Mucosa of descending colon (tissue), 3 donors: ENCODE measurements around the gene LARP1. TPM values are rescaled to one million over a fixed set of nuclear protein-coding genes. Genes with fewer than 3 reads are reported as not detected.

ENCODE experiments used
- ATAC-seq: fragments of 200-7000 bp; cut with Tn5 transposase; one replicate; pipeline ENCODE4 v1.9.1; 2020; ENCODE audit warnings: mild to moderate bottlenecking, moderate library complexity
- DNase-seq, 3 donors: peaks; one replicate each; pipeline ENCODE4 v3.0.0-alpha.2; 2020
- H3K36me3 ChIP-seq: fragments of 200-600 bp; one replicate; pipeline ENCODE4 v1.8.0; 2021; ENCODE audit warnings: low read depth, mild to moderate bottlenecking
- H3K4me1 ChIP-seq: fragments of 200-600 bp; one replicate; pipeline ENCODE4 v1.8.0; 2021; ENCODE audit warnings: low read depth, mild to moderate bottlenecking
- H3K4me3 ChIP-seq: fragments of 200-600 bp; one replicate; pipeline ENCODE4 v1.8.0; 2021; ENCODE audit warnings: mild to moderate bottlenecking
- H3K9me3 ChIP-seq: fragments of 200-600 bp; one replicate; pipeline ENCODE4 v1.8.0; 2021; ENCODE audit warnings: mild to moderate bottlenecking
- CTCF ChIP-seq: fragments of 200-600 bp; IDR thresholded peaks from one replicate; pipeline ENCODE4 v1.8.0; 2022; ENCODE audit warnings: antibody characterized with exemption, mild to moderate bottlenecking
- intact Hi-C, 2 donors: fragments of 100-400 bp; cut with DNase I in 1 of 2; cut with micrococcal nuclease in 1 of 2; formaldehyde crosslinking; loops; one replicate each; pipeline versions ENCODE4 v1.11.0 to v1.11.1; 2022; cut with DNase I, micrococcal nuclease
- total RNA-seq, 3 donors: library from RNA; stranded (reverse); fragmentation: NEBNext Ultra II Directional in 2 of 3; extraction: Animal tissue kit (Norgen Biotek cat#: 25700) in 2 of 3; gene quantifications; one replicate each; pipeline versions ENCODE4 v1.2.1 to v1.2.4, GENCODE V29; 2021 to 2023
- donor health status: DM: no; HTN: no; CAD: no; lungs with moderate emphysema.
- donor health status: DM: no; HTN: no; CAD: no.
- donor health status: DM: no; HTN: yes; CAD: no.

LARP1 gene
- total RNA-seq, 3 donors from 2014 or later, result 127 to 157 (median 140) TPM

DNA sequence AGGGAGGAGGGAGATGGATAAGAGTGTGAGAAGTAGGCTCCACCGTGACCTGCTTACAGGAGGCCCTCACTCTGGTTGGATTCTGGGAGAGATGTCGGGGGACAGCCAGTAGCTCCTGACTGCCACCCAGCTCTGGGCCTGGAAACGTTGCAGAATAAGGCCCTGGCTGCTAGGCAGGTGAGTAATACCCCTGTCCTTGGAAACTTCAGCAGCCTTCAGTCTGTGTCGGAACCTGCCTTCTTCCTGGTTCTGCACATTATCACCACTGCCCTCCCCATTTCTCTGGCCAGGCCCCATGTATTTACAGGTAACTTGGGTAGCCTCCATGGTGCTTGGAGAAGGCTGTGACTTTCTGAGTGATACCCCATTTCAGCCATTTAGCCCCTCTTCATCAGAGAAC is 68.4 kb downstream of the LARP1 start:
- TF ChIP-seq CTCF, result no peak
- intact Hi-C loops, result no loop called here
- no peaks in the 10 kb centered on the region for H3K9me3 ChIP-seq
- H3K4me1 ChIP-seq, result peaks cover under 1% of the 10 kb centered on the region
- H3K4me3 ChIP-seq, result no peak overlapping the region
- no peaks in the 10 kb centered on the region for H3K36me3 ChIP-seq
- no peak for DNase-seq
- ATAC-seq, result no peak

GRCh38 chr5:154824070-154824469 is 68.9 kb downstream of the LARP1 start:
- DNase-seq (no peak), ATAC-seq (no peak)
- peaks cover 5% of the 10 kb centered on the region for H3K4me1 ChIP-seq
- H3K4me3 ChIP-seq, result no peak overlapping the region
- no peak for TF ChIP-seq CTCF
- H3K9me3 ChIP-seq, result no peaks in the 10 kb centered on the region
- H3K36me3 ChIP-seq, result no peaks in the 10 kb centered on the region
- intact Hi-C loops, result no loop called here

DNA sequence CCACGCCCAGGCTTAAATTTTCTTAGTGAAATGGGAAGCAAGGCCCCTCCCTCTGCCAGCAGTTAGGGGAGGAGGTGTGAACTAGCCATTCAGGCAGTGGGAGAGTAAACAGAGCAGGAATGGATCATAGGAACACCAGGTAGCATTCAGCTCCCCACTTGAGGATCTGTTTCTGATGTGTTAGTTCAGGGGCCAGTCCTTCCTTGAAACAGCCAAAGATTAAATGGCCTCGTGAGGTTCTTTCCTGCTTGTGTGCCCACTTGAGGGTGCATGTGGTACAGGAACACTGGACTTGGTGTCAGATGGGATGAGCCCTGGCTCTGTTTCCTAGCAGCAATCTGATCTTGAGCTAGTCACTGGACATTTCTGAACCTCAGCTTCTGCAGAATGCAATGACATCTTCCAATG is 74.0 kb downstream of the LARP1 start:
- Histone ChIP-seq H3K36me3 (no peaks in the 10 kb centered on the region), H3K9me3 (no peaks in the 10 kb centered on the region), H3K4me3 (no peak overlapping the region), H3K4me1 (peaks cover 17% of the 10 kb centered on the region)
- no peak for TF ChIP-seq CTCF
- DNase-seq (peak in 2 of 3 donors; percentile 37 to 42), ATAC-seq (peak; percentile 70)
- intact Hi-C loops, result no loop called here

DNA sequence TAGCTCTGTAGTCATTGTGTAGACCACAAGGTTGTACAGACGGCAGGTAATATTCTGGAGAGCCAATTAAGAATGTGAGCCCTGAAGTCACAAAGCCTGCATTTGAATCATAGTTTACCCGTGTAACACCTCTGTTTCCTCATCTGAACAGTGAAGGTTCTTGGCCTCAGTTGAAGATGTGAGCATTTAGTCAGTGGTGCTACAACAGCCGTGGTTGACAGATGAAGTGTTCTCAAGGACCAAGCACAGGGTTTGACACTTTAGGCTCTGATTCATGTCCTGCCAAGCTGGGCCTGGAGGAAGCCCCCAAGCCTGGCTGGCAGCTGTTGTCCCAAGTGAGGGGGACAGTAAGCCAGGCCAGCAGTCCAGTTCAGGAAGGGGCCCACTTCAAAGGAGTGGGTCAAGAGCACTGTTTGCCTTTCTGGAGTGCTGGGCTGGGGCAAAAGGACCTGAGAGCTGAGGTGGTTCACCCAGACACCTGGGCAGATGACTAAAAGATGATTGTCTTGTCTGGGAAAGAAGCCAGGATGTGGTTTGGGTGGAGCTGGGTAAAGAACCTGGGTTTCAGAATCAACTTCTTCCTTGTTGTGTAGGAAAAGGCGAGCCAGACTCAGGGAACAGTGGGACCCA is 74.5 kb downstream of the LARP1 start:
- peak; percentile 60 to 85 (median 63) for DNase-seq
- no peaks in the 10 kb centered on the region for H3K36me3 ChIP-seq

GRCh38 chr5:154830219-154830595 is 75.0 kb downstream of the LARP1 start:
- peaks cover 20% of the 10 kb centered on the region for H3K4me1 ChIP-seq
- TF ChIP-seq CTCF, result no peak
- no peak overlapping the region for H3K4me3 ChIP-seq
- DNase-seq (no peak), ATAC-seq (peak; percentile 43)
- H3K9me3 ChIP-seq, result no peaks in the 10 kb centered on the region
- no peaks in the 10 kb centered on the region for H3K36me3 ChIP-seq
- intact Hi-C loops, result no loop called here

More for the DNA sequence above, 74.5 kb downstream of the LARP1 start:
- peak; percentile 91 for ATAC-seq
- intact Hi-C loops, result no loop called here
- no peak overlapping the region for H3K4me3 ChIP-seq
- no peaks in the 10 kb centered on the region for H3K9me3 ChIP-seq
- TF ChIP-seq CTCF, result no peak
- peaks cover 17% of the 10 kb centered on the region for H3K4me1 ChIP-seq

DNA sequence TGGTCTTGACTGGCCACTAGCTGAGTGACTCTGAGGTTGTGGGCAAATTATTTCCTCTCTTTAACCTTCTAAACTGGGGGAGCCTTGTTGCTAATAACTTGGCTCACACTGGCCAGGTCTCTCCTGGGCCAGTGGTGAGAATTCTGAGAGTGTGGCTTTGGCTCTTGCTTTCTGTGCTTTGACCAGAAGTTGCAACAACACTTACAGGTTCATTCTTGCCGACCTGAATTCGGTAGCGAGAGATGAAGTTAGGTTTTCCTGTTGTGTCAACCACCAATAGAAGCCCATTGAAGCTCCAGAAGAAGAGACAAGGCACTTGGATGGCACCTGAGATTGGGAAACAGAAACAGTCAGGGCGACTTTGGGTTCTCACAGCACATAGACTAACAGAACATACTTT is 75.4 kb downstream of the LARP1 start:
- Histone ChIP-seq H3K4me3 (no peak overlapping the region), H3K36me3 (no peaks in the 10 kb centered on the region), H3K9me3 (no peaks in the 10 kb centered on the region), H3K4me1 (peaks cover 24% of the 10 kb centered on the region)
- no peak for TF ChIP-seq CTCF
- intact Hi-C loops, result no loop called here
- ATAC-seq (no peak), DNase-seq (no peak)
